GM18868 (cell line): ENCODE data around the gene LRP10.
A peak's percentile ranks its signal among the peaks of the same experiment; 100 is the strongest.

Experiments
- ATAC-seq: cut with Tn5 transposase; IDR thresholded peaks from one replicate; pipeline ENCODE4 v1.9.1; 2021; ENCODE audit warnings: mild to moderate bottlenecking, moderate library complexity; ENCODE audit not compliant: unreplicated experiment

LRP10 gene

GRCh38 chr14:22884738-22885523, 13.4 kb downstream of the LRP10 start:
- ATAC-seq, result no peak

DNA sequence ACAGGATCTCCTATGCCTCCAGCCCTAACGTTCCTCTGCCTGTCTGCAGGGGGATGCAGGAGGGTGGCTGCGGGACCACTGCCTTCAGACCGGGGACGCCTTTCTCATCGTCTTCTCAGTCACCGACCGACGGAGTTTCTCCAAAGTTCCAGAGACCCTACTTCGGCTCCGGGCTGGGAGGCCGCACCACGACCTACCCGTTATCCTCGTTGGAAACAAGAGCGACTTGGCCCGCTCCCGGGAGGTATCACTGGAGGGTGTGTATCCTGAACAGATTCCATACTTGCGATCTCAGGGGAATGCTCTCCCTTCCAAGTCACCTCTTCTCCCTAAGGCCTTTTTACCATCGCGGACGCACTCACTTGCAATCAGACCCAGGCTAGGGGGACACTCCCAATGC, 14.4 kb downstream of the LRP10 start:
- no peak for ATAC-seq

DNA sequence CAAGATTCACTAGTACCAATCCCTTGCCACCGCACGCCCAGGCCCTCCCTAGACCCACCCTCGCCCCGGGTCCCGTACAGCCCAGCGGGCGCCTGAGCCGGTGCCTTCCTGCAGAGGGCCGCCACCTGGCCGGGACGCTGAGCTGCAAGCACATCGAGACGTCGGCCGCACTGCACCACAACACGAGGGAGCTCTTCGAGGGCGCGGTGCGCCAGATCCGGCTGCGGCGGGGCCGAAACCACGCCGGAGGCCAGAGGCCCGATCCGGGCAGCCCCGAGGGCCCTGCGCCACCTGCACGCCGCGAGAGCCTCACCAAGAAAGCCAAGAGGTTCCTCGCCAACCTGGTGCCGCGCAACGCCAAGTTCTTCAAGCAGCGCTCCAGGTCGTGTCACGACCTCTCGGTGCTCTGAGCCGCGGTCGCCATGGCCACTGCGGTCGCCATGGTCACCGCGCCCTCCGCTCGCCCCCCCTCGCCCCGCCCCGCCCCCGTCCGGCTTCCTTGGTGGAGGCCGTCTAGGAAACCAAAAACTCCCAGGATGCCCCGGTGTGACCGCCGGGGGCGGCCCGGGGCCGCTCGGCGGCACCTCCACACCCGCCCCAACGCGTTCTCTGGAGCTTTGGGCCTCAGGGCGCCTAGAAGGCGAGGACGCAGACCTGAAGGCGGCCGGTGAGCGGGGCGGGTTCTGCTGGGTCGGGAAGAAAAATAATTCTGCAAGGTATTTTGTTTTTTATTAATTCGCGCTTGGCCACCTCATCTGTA, 15.1 kb downstream of the LRP10 start:
- peak; percentile 40 for ATAC-seq

GRCh38 chr14:22887260-22887989, 15.9 kb downstream of the LRP10 start:
- peak; percentile 45 for ATAC-seq

- peak; percentile 60 for ATAC-seq
Measured at GRCh38 chr14:22887990-22888378, 16.4 kb downstream of the LRP10 start.

DNA sequence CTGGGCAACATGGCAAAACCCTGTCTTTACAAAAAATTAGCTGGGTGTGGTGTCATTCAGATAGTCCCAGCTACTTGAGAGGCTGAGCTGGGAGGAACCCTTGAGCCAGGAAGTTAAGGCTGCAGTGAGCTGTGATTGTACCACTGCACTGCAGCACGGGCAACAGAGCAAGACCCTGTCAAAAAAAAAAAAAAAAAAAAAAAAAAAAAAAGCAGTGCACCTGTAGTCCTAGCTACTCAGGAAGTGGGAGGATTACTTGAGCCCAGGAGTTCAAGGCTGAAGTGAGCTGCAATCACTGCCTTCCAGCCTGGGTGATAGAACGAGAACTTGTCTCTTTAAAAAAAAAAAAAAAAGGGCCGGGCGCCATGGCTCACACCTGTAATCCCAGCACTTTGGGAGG, 17.1 kb downstream of the LRP10 start:
- ATAC-seq, result no peak

DNA sequence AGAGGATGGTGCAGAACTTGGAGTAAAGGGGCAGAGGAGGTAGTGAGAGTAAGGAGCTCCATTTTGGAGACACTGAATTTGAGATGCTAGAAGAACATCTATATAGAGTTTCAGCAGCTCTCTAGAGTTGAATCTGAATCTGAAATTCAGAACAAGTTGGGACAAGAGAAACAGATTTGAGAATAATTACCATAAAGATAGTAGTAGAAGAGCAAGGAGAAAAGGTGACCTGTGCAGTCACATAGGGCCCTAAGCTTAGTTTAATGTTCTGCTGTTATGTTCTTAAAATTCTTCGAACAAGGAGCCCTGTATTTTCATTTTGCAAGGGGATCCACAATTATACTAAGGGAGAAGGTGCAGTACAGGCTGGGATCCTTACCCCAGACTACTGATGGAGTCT, 18.9 kb downstream of the LRP10 start:
- no peak for ATAC-seq

DNA sequence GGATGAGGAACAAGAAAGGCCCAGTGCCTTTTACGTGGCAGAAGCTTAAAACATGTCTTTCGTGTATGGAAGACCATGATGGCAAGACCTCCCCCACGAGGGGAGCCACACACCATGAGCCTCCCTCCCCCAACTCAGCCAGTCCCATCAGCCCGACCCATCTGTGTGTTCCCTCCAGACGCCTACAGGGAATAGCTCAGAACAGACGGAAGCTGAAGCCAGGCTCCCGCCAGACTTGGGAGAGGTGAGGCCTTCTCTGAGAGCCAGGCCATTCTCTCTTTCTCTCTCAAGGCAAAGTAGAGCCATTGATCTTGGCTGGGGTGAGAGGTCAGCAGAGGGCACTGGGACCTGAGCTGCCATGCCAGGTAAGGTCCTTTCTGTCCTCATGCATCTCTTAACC, 20.9 kb downstream of the LRP10 start:
- no peak for ATAC-seq

- ATAC-seq, result no peak
Measured at GRCh38 chr14:22893706-22894105, 22.2 kb downstream of the LRP10 start.

DNA sequence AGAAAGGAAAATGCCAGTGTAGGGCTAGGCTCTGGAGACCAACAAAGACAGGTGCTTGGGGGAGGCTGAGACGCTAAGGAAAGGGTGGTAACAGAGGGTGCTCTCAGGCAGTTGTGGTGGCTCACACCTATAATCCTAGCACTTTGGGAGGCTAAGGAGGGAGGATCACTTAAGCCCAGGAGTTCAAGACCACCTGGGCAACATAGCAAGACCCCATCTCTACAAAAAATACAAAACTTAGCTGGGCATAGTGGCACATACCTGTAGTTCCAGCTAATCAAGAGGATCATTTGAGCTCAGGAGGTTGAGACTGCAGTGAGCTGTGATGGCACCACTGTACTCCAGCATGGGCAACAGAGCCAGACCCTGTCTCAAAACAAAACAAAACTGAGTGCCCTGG, 23.9 kb downstream of the LRP10 start:
- no peak for ATAC-seq

DNA sequence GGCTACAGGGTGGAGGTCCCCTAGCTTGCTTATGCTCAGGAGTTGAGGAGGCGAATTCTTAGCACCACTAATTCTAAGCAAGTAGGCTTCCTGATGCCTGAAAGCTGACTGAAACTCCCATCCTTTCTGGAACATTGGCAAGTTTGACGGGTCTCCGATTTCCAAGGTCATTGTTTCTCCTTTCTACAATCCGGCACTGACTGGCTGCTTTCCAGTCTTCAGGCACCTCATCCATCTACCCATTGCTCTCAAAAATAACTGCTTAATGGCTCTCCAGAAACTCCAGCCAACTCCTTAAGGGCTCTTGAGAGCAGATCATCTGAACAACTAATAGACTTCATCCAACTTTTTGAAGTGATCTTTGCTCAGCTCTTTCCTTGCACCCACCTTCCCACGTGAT, 24.8 kb downstream of the LRP10 start:
- ATAC-seq, result no peak

DNA sequence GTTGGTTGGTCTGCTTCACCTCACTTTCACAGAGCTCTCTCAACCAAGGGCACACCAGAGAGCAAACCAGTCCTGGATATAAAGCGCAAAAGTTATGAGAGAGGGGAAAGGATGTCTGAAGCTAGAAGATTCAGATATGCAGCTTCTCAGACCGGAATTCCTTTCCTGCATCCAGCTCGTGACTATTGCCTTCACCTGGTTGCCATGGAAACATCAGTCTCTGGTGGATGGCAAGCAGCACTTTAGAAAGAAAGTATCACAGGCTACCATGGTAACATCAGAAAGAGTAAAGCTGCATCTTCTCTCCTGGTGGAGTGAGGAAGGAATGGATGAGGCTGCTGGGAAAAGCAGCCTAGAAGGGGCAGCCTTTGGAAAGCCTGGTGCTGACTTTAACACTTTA, 25.2 kb downstream of the LRP10 start:
- no peak for ATAC-seq

DNA sequence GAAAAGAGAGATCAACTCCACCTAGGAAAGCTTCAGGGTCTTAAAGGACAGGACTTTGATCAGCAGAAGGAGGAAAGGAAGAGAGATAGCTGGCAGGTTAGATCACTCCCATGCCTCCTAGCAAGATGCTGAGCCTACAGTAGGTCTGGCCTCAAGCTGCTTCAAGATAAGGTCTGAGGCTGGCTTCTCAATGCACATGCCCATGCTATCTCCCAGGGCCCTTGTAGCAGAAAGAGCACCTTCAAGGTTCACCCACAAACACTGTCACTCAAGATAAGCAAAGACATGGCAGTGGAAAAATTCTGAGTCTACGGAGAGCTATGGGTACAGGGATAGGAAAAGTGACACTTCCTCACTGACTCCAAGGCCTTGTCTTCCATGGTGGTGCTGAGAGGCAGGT, 25.8 kb downstream of the LRP10 start:
- ATAC-seq, result no peak

DNA sequence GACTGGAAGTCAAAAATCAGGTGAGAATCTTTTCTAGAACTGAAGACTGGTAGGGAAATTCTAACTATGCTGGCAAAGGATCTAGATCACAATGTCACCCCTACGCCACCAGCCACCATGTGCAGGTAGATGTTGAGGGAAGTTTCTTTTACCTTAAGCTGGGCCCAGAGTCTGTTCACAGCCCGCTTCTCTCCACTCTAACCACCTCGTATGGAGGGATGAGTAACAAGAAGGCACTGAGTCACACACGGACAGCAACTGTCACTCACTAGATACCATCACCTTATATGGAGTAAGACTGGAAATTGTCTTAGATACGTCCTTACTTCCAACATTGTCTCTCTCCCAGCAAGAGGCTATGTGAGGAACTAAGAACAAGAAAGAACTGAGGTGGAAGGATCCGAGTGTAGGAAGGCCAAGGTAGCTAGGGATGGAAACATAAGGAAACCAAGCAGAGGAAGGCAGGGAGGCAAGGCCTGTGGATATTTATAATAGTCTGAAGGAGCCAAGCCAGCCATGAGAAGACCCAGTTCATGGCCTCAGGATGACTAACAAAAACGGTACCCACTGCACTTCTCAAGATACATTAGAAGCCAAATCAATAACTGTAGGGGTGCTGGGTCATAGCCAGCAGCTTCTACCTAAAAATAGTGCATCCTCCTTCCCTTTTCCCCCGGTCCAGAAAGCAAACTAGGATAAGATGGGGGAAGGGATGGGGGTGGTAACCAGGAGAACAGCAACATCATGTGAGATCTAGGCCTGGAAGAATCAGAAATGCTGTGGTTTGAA, 27.0 kb downstream of the LRP10 start:
- ATAC-seq, result no peak

- peak; percentile 55 for ATAC-seq
Measured at GRCh38 chr14:22900081-22900799, 28.7 kb downstream of the LRP10 start.

DNA sequence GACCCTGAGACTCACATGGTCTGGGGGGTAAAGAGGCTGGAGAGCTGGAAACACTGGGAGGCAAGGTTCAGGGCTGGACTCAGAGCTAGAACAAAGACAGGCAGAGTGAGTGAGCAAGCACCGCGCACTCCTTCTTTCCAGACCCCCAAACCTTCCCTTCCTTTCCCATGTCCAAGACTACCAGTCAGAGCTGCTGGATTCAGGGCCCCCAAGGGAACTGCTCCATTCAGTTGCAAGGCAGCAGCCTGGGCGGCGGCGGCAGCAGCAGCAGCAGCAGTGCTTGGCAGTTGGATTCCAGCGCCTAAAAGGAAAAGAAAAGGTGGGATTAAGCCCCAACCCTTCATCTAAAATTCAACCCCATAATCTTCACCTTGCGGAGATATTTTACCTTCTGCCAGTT, 30.3 kb downstream of the LRP10 start:
- ATAC-seq, result no peak

GRCh38 chr14:22903742-22904087, 32.2 kb downstream of the LRP10 start:
- ATAC-seq, result no peak

- no peak for ATAC-seq
Measured at GRCh38 chr14:22905627-22906026, 34.1 kb downstream of the LRP10 start.

- no peak for ATAC-seq
Measured at GRCh38 chr14:22906073-22906472, 34.5 kb downstream of the LRP10 start.

DNA sequence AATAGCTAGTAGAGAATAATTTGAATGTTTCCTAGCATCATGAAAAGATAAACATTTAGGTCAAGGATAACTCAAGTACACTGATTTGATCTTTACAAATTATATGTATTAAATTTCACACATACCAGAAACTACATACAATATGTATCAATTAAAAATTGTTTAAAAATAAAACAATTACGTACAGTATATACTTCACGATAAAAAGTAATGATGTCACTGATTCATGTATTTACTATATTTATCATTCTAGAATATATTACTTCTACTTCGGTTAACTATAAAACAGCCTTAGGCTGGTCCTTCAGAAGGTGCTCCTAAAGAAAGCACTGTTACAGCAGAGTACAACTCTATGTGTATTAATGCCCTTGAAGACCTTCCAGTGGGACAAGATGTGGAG, 35.9 kb downstream of the LRP10 start:
- ATAC-seq, result no peak
